Endodermal cell (in vitro differentiated cells): ENCODE measurements around the gene ASIC4. TPM values are rescaled to one million over a fixed set of nuclear protein-coding genes. Genes with fewer than 3 reads are reported as not detected.

ENCODE experiments used
- DNase-seq: peaks from one replicate; pipeline ENCODE4 v3.0.0-alpha.2; 2017
- H3K27ac ChIP-seq: 2 replicates; pipeline ENCODE4 v1.5.1; 2013; ENCODE audit warnings: mild to moderate bottlenecking, low read depth, low read length, moderate library complexity
- H3K27me3 ChIP-seq: 2 replicates; pipeline ENCODE4 v1.6.1; 2013; ENCODE audit warnings: mild to moderate bottlenecking, low read length, moderate library complexity; ENCODE audit not compliant: insufficient read depth, control insufficient read depth, poor library complexity, severe bottlenecking
- H3K36me3 ChIP-seq: 2 replicates; pipeline ENCODE4 v1.7.0; 2013; ENCODE audit warnings: mild to moderate bottlenecking, low read length, moderate library complexity; ENCODE audit not compliant: control insufficient read depth, insufficient read depth
- H3K4me1 ChIP-seq: one replicate; pipeline ENCODE4 v1.7.0; 2013; ENCODE audit warnings: low read length; ENCODE audit not compliant: control insufficient read depth, insufficient read depth
- H3K4me3 ChIP-seq: 2 replicates; pipeline ENCODE4 v1.5.1; 2013; ENCODE audit warnings: mild to moderate bottlenecking, low read length, moderate library complexity
- H3K9ac ChIP-seq: 2 replicates; pipeline ENCODE4 v1.6.1; 2013; ENCODE audit warnings: mild to moderate bottlenecking, low read length, moderate library complexity; ENCODE audit not compliant: poor library complexity, severe bottlenecking; ENCODE audit errors: extremely low read depth
- H3K9me3 ChIP-seq: 2 replicates; pipeline ENCODE4 v1.6.1; 2013; ENCODE audit warnings: mild to moderate bottlenecking, low read length, moderate library complexity; ENCODE audit not compliant: control insufficient read depth
- H3K27ac Mint-ChIP-seq: 2 replicates; pipeline ENCODE4 v1.8.0; 2020; ENCODE audit warnings: mixed read lengths
- H3K27me3 Mint-ChIP-seq: 2 replicates; pipeline ENCODE4 v1.8.0; 2021; ENCODE audit warnings: mild to moderate bottlenecking, mixed read lengths; ENCODE audit not compliant: insufficient read depth
- H3K36me3 Mint-ChIP-seq: 2 replicates; pipeline ENCODE4 v1.8.0; 2020; ENCODE audit warnings: low read depth, mixed read lengths
- H3K4me1 Mint-ChIP-seq: 2 replicates; pipeline ENCODE4 v1.8.0; 2020; ENCODE audit warnings: mixed read lengths
- H3K4me3 Mint-ChIP-seq: 2 replicates; pipeline ENCODE4 v1.8.0; 2020; ENCODE audit warnings: mild to moderate bottlenecking, moderate library complexity, mixed read lengths
- H3K9me3 Mint-ChIP-seq: 2 replicates; pipeline ENCODE4 v1.8.0; 2020; ENCODE audit warnings: mild to moderate bottlenecking, mixed read lengths
- CTCF ChIP-seq: fragments of 200-600 bp; sonication (generic); conservative IDR thresholded peaks from 2 replicates; pipeline ENCODE4 v1.5.0; 2021; ENCODE audit warnings: antibody characterized with exemption, mild to moderate bottlenecking
- WGBS, 2 experiments: methylation state at CpG; one replicate each; pipeline versions ENCODE4 v1.1.5 to v1.1.7; 2013; ENCODE audit warnings: missing lambda C conversion rate in 2 of 2, mixed read lengths in 1 of 2; ENCODE audit not compliant: insufficient coverage in 1 of 2, insufficient read length in 1 of 2; 5-methylcytosine and 5-hydroxymethylcytosine counted together
- total RNA-seq, 2 donors: library from RNA; stranded (reverse); fragmentation: NEBNext Ultra II Directional in 1 of 2; extraction: Animal tissue kit (Norgen Biotek cat#: 25700) in 1 of 2; gene quantifications; 2 replicates in 1 of 2; 3 replicates in 1 of 2; pipeline ENCODE4 v1.2.1, GENCODE V29; 2021

Gene ASIC4
- total RNA-seq, 2 donors from 2014 or later: 0.29 to 1.00 TPM

- H3K4me1 ChIP-seq: no peaks in the 10 kb centered on the region
- Mint-ChIP-seq H3K36me3 (peaks cover 22% of the 10 kb centered on the region), H3K4me1 (peaks cover 29% of the 10 kb centered on the region), H3K4me3 (peak within 1 kb of the TSS; percentile 63), H3K27me3 (peaks cover 10% of the 10 kb centered on the region), H3K27ac (peak within 1 kb of the TSS; percentile 71), H3K9me3 (no peaks in the 10 kb centered on the region)
- H3K9me3 ChIP-seq: no peaks in the 10 kb centered on the region
- peak within 1 kb of the TSS; percentile 76 for H3K4me3 ChIP-seq
- H3K27me3 ChIP-seq: no peaks in the 10 kb centered on the region
- 87 to 100% methylated on average over 3 to 13 of the region's 13 CpGs for WGBS, 2 experiments
- peak within 1 kb of the TSS; percentile 44 for H3K9ac ChIP-seq
- H3K36me3 ChIP-seq: peaks cover 13% of the 10 kb centered on the region
- no peak for TF ChIP-seq CTCF
- H3K27ac ChIP-seq: peak within 1 kb of the TSS; percentile 34
- DNase-seq: peak; percentile 70
Measured at GRCh38 chr2:219572237-219573001, 58.1 kb downstream of the ASIC4 start, which contains the start of gene INHA. INHA (plus strand) TSS chr2:219572310; CDS start chr2:219572375, 65 bp downstream.

GRCh38 chr2:219573166-219573565, 58.9 kb downstream of the ASIC4 start:
- Mint-ChIP-seq H3K36me3 (peaks cover 14% of the 10 kb centered on the region), H3K4me3 (no peak overlapping the region), H3K9me3 (no peaks in the 10 kb centered on the region), H3K4me1 (peaks cover 29% of the 10 kb centered on the region), H3K27ac (no peak overlapping the region), H3K27me3 (peaks cover 10% of the 10 kb centered on the region)
- DNase-seq: no peak
- TF ChIP-seq CTCF: no peak
- Histone ChIP-seq H3K27me3 (no peaks in the 10 kb centered on the region), H3K9ac (no peak overlapping the region), H3K27ac (no peak overlapping the region), H3K4me3 (no peak overlapping the region), H3K4me1 (no peaks in the 10 kb centered on the region), H3K9me3 (no peaks in the 10 kb centered on the region), H3K36me3 (peaks cover 13% of the 10 kb centered on the region)
- WGBS, 2 experiments: 79 to 100% methylated on average over 4 to 5 of the region's 5 CpGs

- DNase-seq: no peak
Measured at GRCh38 chr2:219574484-219575311, 60.4 kb downstream of the ASIC4 start.

More at GRCh38 chr2:219574484-219575311, 60.4 kb downstream of the ASIC4 start:
- whole genome bisulfite sequencing, 2 experiments: 91 to 92% methylated on average over 18 to 22 of the region's 22 CpGs
- Mint-ChIP-seq H3K27me3 (peaks cover 11% of the 10 kb centered on the region), H3K27ac (no peak overlapping the region), H3K36me3 (peaks cover 2% of the 10 kb centered on the region), H3K4me3 (no peak overlapping the region), H3K4me1 (peaks cover 26% of the 10 kb centered on the region), H3K9me3 (no peaks in the 10 kb centered on the region)
- Histone ChIP-seq H3K4me3 (no peak overlapping the region), H3K27me3 (no peaks in the 10 kb centered on the region), H3K27ac (no peak overlapping the region), H3K36me3 (peaks cover 4% of the 10 kb centered on the region), H3K9ac (no peak overlapping the region), H3K9me3 (no peaks in the 10 kb centered on the region), H3K4me1 (no peaks in the 10 kb centered on the region)
- TF ChIP-seq CTCF: no peak
